K562 (cell line): ENCODE measurements around the gene ANO9. TPM values are rescaled to one million over a fixed set of nuclear protein-coding genes. Genes with fewer than 3 reads are reported as not detected.

Experiments
- CHD2 ChIP-seq: IDR thresholded peaks from 2 replicates; pipeline ENCODE4 v1.6.1; 2011; ENCODE audit warnings: low read depth, low read length
- DACH1 ChIP-seq: fragments of 450-650 bp; IDR thresholded peaks from 2 replicates; pipeline ENCODE4 v1.6.1; 2018; ENCODE audit not compliant: partially characterized antibody
- FOXJ3 ChIP-seq: sonication (generic); formaldehyde crosslinking; IDR thresholded peaks from 2 replicates; pipeline ENCODE4 v1.4.0; 2020; ENCODE audit warnings: mild to moderate bottlenecking, missing genetic modification reagents
- GABPA ChIP-seq: fragments of 200-800 bp; sonication (Bioruptor generic); conservative IDR thresholded peaks from 2 replicates; pipeline ENCODE4 v1.6.1; 2016; ENCODE audit warnings: low read depth, missing genetic modification characterization, missing compliant biosample characterization
- NFRKB ChIP-seq: fragments of 450-650 bp; IDR thresholded peaks from 2 replicates; pipeline ENCODE4 v1.6.1; 2016; ENCODE audit warnings: low read depth
- POLR2B ChIP-seq: fragments of 450-650 bp; IDR thresholded peaks from 2 replicates; pipeline ENCODE4 v1.6.1; 2018; ENCODE audit warnings: low read depth; ENCODE audit not compliant: partially characterized antibody
- ZNF232 ChIP-seq: sonication (generic); formaldehyde crosslinking; IDR thresholded peaks from 2 replicates; pipeline ENCODE4 v1.8.0; 2022; ENCODE audit warnings: mild to moderate bottlenecking, missing genetic modification reagents
- ZNF3 ChIP-seq: fragments of 250-450 bp; sonication (Bioruptor Pico); IDR thresholded peaks from 2 replicates; pipeline ENCODE4 v1.5.0; 2021; ENCODE audit warnings: mild to moderate bottlenecking, moderate library complexity
- ZNF717 ChIP-seq: fragments of 250-450 bp; sonication (Bioruptor Pico); IDR thresholded peaks from 2 replicates; pipeline ENCODE4 v1.5.0; 2021
- polyA plus RNA-seq, 8 experiments: library from polyadenylated mRNA; depleted of rRNA in 4 of 8; stranded (reverse) in 5 of 8; unstranded in 3 of 8; fragments of >200 nt; fragmentation: Nextera tagmentation in 2 of 8; fragmentation: Illumina TruSeq in 1 of 8; extraction: Ambion mirVana in 2 of 8; extraction: Trizol in 1 of 8; gene quantifications; 2 replicates each; pipeline versions ENCODE4 v1.2.1 to v1.2.3, GENCODE V29; 2011 to 2014; ENCODE audit warnings: inconsistent platforms in 1 of 8, missing spikeins in 1 of 8
- total RNA-seq, 7 experiments: library from RNA; depleted of rRNA in 6 of 7; stranded (reverse); fragments of >200 nt in 6 of 7; fragmentation: Illumina TruSeq in 2 of 7; extraction: Trizol in 2 of 7; gene quantifications; 2 replicates each; pipeline versions ENCODE4 v1.2.1 to v1.2.3, GENCODE V29; 2011 to 2021; ENCODE audit warnings: low replicate concordance in 1 of 7
- TF ChIP-seq, protein P1 (sequence below): fragments of 250-450 bp; sonication (Bioruptor Pico); IDR thresholded peaks from 2 replicates; pipeline ENCODE4 v1.4.0; 2020; ENCODE audit warnings: mild to moderate bottlenecking, moderate library complexity
- TF ChIP-seq, protein P2 (sequence below): fragments of 450-650 bp; formaldehyde crosslinking; IDR thresholded peaks from 2 replicates; pipeline ENCODE4 v1.4.0; 2020; ENCODE audit warnings: mild to moderate bottlenecking, moderate library complexity
- TF ChIP-seq, protein P3 (sequence below): fragments of 250-450 bp; sonication (Bioruptor Pico); IDR thresholded peaks from 2 replicates; pipeline ENCODE4 v1.5.0; 2020; ENCODE audit warnings: mild to moderate bottlenecking
- TF ChIP-seq, protein P4 (sequence below): sonication (generic); formaldehyde crosslinking; IDR thresholded peaks from 2 replicates; pipeline ENCODE4 v1.5.0; 2020; ENCODE audit warnings: missing genetic modification reagents
- TF ChIP-seq, protein P5 (sequence below): sonication (generic); formaldehyde crosslinking; IDR thresholded peaks from 2 replicates; pipeline ENCODE4 v1.8.0; 2023; ENCODE audit warnings: mild to moderate bottlenecking, missing genetic modification reagents
- TF ChIP-seq, protein P6 (sequence below): fragments of 250-450 bp; sonication (Bioruptor Pico); IDR thresholded peaks from 2 replicates; pipeline ENCODE4 v1.5.0; 2021
- TF ChIP-seq, protein P7 (sequence below): sonication (generic); formaldehyde crosslinking; IDR thresholded peaks from 2 replicates; pipeline ENCODE4 v1.8.0; 2022; ENCODE audit warnings: mild to moderate bottlenecking, low read depth, missing genetic modification reagents

ANO9 gene
- total and polyA plus RNA-seq, 9 of the 15 experiments (the other 6 are each of a cell fraction or from before 2014, with no cell fraction given) = 0.20 to 14.5 (median 4.5) TPM

DNA sequence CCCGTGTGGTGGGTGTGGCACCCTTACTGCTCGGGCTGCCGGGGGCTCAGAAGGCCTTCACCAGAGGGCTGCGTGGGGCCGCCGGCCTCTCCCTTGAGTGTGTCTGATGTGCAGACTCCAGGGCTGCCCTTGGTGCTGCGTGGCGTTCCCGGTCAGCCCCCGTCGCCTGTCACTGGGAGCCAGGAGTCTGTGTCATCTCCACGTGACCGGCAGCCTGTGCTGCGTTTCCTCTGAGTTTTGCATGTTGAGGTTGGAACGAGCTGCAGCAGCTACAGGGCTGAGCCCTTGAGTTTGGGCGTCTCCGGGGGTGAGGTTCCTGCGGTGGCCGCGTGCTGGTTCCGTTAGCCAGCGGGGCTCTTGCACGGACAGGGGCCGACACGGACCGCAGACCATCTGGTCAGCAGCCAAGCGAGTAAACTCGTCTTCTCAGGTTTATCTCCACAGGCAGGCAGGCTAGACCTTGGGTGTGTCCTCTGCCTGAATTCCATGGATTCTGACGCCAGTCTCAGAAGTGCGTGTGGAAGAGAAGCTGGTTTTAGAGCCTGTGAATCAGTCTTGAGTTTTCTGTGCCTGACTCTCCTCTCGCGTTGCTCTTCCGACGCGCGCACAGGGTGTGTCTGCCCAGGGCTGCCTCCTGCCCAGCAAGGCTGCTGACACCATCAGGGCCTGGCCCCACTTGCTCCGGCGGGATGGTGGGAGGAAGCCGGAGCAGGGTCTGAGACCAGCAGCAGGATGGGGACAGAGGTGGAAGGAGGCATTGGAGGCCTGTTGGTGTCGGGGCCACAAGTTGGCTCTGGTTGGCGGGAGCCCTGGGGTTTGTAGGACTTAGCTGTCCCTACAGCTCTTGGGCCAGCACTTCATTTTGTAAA, 18.8 kb upstream of the ANO9 start (continued):
- TF ChIP-seq, protein P1, sequence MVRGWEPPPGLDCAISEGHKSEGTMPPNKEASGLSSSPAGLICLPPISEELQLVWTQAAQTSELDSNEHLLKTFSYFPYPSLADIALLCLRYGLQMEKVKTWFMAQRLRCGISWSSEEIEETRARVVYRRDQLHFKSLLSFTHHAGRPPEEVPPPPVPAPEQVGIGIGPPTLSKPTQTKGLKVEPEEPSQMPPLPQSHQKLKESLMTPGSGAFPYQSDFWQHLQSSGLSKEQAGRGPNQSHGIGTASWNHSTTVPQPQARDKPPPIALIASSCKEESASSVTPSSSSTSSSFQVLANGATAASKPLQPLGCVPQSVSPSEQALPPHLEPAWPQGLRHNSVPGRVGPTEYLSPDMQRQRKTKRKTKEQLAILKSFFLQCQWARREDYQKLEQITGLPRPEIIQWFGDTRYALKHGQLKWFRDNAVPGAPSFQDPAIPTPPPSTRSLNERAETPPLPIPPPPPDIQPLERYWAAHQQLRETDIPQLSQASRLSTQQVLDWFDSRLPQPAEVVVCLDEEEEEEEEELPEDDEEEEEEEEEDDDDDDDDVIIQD (CRISPR knock-in tag) = no peak
- TF ChIP-seq FOXJ3 (CRISPR knock-in tag) (no peak), GABPA (peak; percentile 56), ZNF3 (CRISPR knock-in tag) (no peak), NFRKB (no peak), POLR2B (no peak), DACH1 (no peak), ZNF232 (CRISPR knock-in tag) (no peak), CHD2 (peak; percentile 80), ZNF717 (no peak)
- TF ChIP-seq, protein P2, sequence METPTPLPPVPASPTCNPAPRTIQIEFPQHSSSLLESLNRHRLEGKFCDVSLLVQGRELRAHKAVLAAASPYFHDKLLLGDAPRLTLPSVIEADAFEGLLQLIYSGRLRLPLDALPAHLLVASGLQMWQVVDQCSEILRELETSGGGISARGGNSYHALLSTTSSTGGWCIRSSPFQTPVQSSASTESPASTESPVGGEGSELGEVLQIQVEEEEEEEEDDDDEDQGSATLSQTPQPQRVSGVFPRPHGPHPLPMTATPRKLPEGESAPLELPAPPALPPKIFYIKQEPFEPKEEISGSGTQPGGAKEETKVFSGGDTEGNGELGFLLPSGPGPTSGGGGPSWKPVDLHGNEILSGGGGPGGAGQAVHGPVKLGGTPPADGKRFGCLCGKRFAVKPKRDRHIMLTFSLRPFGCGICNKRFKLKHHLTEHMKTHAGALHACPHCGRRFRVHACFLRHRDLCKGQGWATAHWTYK (CRISPR knock-in tag) = peak; percentile 72; the same call in 1 of the 2 replicates
- TF ChIP-seq, protein P3, sequence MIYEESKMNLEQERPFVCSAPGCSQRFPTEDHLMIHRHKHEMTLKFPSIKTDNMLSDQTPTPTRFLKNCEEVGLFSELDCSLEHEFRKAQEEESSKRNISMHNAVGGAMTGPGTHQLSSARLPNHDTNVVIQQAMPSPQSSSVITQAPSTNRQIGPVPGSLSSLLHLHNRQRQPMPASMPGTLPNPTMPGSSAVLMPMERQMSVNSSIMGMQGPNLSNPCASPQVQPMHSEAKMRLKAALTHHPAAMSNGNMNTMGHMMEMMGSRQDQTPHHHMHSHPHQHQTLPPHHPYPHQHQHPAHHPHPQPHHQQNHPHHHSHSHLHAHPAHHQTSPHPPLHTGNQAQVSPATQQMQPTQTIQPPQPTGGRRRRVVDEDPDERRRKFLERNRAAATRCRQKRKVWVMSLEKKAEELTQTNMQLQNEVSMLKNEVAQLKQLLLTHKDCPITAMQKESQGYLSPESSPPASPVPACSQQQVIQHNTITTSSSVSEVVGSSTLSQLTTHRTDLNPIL (CRISPR knock-in tag) = no peak
- TF ChIP-seq, protein P4, sequence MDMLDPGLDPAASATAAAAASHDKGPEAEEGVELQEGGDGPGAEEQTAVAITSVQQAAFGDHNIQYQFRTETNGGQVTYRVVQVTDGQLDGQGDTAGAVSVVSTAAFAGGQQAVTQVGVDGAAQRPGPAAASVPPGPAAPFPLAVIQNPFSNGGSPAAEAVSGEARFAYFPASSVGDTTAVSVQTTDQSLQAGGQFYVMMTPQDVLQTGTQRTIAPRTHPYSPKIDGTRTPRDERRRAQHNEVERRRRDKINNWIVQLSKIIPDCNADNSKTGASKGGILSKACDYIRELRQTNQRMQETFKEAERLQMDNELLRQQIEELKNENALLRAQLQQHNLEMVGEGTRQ (CRISPR knock-in tag) = peak; percentile 97
- TF ChIP-seq, protein P5, sequence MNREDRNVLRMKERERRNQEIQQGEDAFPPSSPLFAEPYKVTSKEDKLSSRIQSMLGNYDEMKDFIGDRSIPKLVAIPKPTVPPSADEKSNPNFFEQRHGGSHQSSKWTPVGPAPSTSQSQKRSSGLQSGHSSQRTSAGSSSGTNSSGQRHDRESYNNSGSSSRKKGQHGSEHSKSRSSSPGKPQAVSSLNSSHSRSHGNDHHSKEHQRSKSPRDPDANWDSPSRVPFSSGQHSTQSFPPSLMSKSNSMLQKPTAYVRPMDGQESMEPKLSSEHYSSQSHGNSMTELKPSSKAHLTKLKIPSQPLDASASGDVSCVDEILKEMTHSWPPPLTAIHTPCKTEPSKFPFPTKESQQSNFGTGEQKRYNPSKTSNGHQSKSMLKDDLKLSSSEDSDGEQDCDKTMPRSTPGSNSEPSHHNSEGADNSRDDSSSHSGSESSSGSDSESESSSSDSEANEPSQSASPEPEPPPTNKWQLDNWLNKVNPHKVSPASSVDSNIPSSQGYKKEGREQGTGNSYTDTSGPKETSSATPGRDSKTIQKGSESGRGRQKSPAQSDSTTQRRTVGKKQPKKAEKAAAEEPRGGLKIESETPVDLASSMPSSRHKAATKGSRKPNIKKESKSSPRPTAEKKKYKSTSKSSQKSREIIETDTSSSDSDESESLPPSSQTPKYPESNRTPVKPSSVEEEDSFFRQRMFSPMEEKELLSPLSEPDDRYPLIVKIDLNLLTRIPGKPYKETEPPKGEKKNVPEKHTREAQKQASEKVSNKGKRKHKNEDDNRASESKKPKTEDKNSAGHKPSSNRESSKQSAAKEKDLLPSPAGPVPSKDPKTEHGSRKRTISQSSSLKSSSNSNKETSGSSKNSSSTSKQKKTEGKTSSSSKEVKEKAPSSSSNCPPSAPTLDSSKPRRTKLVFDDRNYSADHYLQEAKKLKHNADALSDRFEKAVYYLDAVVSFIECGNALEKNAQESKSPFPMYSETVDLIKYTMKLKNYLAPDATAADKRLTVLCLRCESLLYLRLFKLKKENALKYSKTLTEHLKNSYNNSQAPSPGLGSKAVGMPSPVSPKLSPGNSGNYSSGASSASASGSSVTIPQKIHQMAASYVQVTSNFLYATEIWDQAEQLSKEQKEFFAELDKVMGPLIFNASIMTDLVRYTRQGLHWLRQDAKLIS (CRISPR knock-in tag) = no peak; the same call in 1 of the 2 replicates
- TF ChIP-seq, protein P6, sequence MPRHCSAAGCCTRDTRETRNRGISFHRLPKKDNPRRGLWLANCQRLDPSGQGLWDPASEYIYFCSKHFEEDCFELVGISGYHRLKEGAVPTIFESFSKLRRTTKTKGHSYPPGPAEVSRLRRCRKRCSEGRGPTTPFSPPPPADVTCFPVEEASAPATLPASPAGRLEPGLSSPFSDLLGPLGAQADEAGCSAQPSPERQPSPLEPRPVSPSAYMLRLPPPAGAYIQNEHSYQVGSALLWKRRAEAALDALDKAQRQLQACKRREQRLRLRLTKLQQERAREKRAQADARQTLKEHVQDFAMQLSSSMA = no peak
- TF ChIP-seq, protein P7, sequence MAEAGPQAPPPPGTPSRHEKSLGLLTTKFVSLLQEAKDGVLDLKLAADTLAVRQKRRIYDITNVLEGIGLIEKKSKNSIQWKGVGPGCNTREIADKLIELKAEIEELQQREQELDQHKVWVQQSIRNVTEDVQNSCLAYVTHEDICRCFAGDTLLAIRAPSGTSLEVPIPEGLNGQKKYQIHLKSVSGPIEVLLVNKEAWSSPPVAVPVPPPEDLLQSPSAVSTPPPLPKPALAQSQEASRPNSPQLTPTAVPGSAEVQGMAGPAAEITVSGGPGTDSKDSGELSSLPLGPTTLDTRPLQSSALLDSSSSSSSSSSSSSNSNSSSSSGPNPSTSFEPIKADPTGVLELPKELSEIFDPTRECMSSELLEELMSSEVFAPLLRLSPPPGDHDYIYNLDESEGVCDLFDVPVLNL (CRISPR knock-in tag) = no peak
